Tibial nerve (tissue), 4 donors: ENCODE measurements around the gene OGFOD1. TPM values are rescaled to one million over a fixed set of nuclear protein-coding genes. Genes with fewer than 3 reads are reported as not detected.

Source experiments
- DNase-seq, 2 donors: peaks; one replicate each; pipeline ENCODE4 v3.0.0-alpha.2; 2019; ENCODE audit warnings: low spot score in 2 of 2
- H3K27ac ChIP-seq, 4 donors: fragments of 200-600 bp; sonication (generic) in 3 of 4; one replicate each; pipeline ENCODE4 v1.5.1; 2017 to 2019; ENCODE audit warnings: mild to moderate bottlenecking in 1 of 4
- H3K27me3 ChIP-seq, 2 donors: fragments of 200-600 bp; sonication (generic) in 1 of 2; one replicate each; pipeline versions ENCODE4 v1.5.1 to v1.6.0; 2017 to 2019
- H3K36me3 ChIP-seq, 3 donors: fragments of 200-600 bp; sonication (generic); one replicate each; pipeline ENCODE4 v1.5.1; 2018 to 2019
- H3K4me1 ChIP-seq, 4 donors: fragments of 200-600 bp; sonication (generic) in 3 of 4; one replicate each; pipeline ENCODE4 v1.5.1; 2017 to 2019
- H3K4me3 ChIP-seq, 4 donors: fragments of 200-600 bp; sonication (generic) in 3 of 4; one replicate each; pipeline ENCODE4 v1.5.1; 2017 to 2019; ENCODE audit warnings: mild to moderate bottlenecking in 1 of 4, moderate library complexity in 1 of 4
- H3K9me3 ChIP-seq, 4 donors: fragments of 200-600 bp; sonication (generic) in 3 of 4; one replicate each; pipeline ENCODE4 v1.5.1; 2017 to 2019
- CTCF ChIP-seq, 5 experiments: fragments of 200-600 bp in 3 of 5; fragments of 450-650 bp in 2 of 5; sonication (generic) in 3 of 5; IDR thresholded peaks; one replicate each; pipeline ENCODE4 v1.5.1; 2016 to 2019; ENCODE audit warnings: antibody characterized with exemption in 5 of 5, mild to moderate bottlenecking in 3 of 5, moderate library complexity in 2 of 5
- EP300 ChIP-seq, 2 donors: sonication (generic); formaldehyde crosslinking; IDR thresholded peaks; one replicate each; pipeline ENCODE4 v1.6.1; 2017; ENCODE audit warnings: antibody characterized with exemption in 2 of 2, mild to moderate bottlenecking in 1 of 2
- POLR2A ChIP-seq, 2 donors: fragments of 450-650 bp; IDR thresholded peaks; one replicate each; pipeline ENCODE4 v1.6.1; 2017; ENCODE audit warnings: antibody characterized with exemption in 2 of 2, mild to moderate bottlenecking in 2 of 2, moderate library complexity in 2 of 2
- WGBS, 2 donors: methylation state at CpG; one replicate each; pipeline ENCODE4 v1.1.5; 2018; 5-methylcytosine and 5-hydroxymethylcytosine counted together
- total RNA-seq, 4 donors: library from RNA; depleted of rRNA; stranded (reverse); fragments of >200 nt; gene quantifications; one replicate each; pipeline ENCODE4 v1.1.0, GENCODE V29; 2016

The OGFOD1 gene
- total RNA-seq, 4 donors from 2014 or later = 28.8 to 39.6 (median 35.6) TPM

DNA sequence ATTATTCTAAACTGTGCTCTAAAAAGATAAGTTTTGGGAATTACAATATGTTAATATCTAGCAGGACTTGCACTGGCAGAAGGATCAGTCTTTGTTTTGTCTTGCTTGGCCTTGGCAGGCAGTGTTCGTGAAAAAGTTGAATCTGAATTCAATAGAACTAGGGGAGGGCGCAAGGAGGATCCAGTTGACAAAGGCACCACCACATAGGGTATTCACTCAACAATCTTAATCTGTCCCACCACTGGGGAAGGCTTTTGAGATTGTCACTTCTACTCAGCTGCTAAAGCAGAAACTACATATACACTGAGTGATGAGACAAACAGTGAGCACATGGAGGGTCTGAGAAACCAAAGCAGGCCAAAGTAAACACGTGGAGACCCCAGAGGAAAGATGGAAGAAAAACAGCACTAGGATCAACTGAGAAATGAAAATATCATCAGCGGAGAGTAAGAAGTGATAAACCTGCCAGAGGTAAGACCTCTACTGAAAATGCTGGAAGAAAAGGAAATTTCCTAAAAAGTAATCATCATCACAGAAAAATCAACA, 28.4 kb upstream of the OGFOD1 start:
- Histone ChIP-seq H3K9me3 (no peaks in the 10 kb centered on the region), H3K36me3 (no peaks in the 10 kb centered on the region), H3K27ac (peak overlapping the region in 3 of 4 donors; percentile 92 to 96 (median 96)), H3K27me3 (no peaks in the 10 kb centered on the region), H3K4me1 (peaks cover 0 to 48% (median 34%) of the 10 kb centered on the region in 4 donors), H3K4me3 (peak overlapping the region in 1 of 4 donors; percentile 10)
- no peak for DNase-seq
- 49 to 58% methylated on average over 4 of the region's 4 CpGs for WGBS, 2 donors
- TF ChIP-seq EP300 (IDR thresholded peaks at IDR 0.05) (no peak), POLR2A (IDR thresholded peaks at IDR 0.05) (no peak), CTCF (IDR thresholded peaks at IDR 0.05) (no peak)

DNA sequence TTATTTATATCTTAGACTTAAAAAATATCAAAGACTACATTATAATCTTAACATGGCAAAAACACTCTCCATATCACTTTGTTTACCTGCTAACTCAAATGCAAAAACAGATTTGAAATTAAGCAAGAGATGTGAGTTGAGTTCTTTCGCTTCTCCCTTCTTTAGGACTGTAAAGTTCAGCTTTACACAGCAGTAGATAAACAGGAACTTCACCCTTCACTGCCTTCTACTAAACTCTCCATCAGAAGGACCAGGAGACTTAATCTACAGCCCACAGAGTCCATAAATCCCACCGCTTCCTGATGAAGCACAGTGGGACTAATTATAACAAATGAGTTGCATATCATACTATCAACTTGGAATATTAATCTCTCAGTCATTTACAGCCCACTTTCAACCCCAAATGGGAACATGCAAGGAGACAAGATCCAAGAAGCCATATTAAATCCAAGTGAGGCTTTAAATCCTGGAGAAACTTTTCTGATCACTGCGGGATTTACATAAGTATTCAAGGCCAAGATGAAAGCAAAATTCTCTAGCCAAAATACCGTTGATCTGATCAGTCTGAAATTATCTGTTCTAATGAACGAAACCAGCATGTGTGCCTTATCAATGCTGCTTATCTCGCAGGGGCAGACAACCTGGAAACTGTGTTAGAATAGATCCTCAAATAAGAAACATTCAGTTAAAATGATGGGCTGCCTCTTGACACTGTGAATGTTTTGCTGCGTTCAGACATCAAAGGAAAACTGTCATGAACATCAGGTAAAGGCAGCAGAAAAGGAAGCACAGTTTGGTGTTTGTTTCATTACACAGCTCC, 27.6 kb upstream of the OGFOD1 start:
- no peaks in the 10 kb centered on the region for H3K27me3 ChIP-seq
- no peaks in the 10 kb centered on the region for H3K36me3 ChIP-seq
- H3K4me1 ChIP-seq = peaks cover 0 to 48% (median 34%) of the 10 kb centered on the region in 4 donors
- WGBS, 2 donors = 22 to 30% methylated on average over 7 of the region's 7 CpGs
- no peak for DNase-seq
- TF ChIP-seq POLR2A (IDR thresholded peaks at IDR 0.05) = no peak
- TF ChIP-seq EP300 (IDR thresholded peaks at IDR 0.05) = no peak
- no peak for TF ChIP-seq CTCF (IDR thresholded peaks at IDR 0.05)
- H3K4me3 ChIP-seq = peak overlapping the region; percentile 80 to 98 (median 92)
- H3K27ac ChIP-seq = peak overlapping the region; percentile 90 to 96 (median 94)
- H3K9me3 ChIP-seq = no peaks in the 10 kb centered on the region

- DNase-seq = no peak
- 0 to 2% methylated on average over 16 of the region's 16 CpGs for WGBS, 2 donors
- Histone ChIP-seq H3K36me3 (no peaks in the 10 kb centered on the region), H3K27ac (peak overlapping the region; percentile 90 to 96 (median 94)), H3K27me3 (no peaks in the 10 kb centered on the region), H3K4me3 (peak overlapping the region; percentile 80 to 98 (median 92)), H3K9me3 (no peaks in the 10 kb centered on the region), H3K4me1 (peaks cover 0 to 48% (median 34%) of the 10 kb centered on the region in 4 donors)
- TF ChIP-seq POLR2A (IDR thresholded peaks at IDR 0.05) = no peak
- no peak for TF ChIP-seq EP300 (IDR thresholded peaks at IDR 0.05)
Measured at GRCh38 chr16:56424404-56424764, 27.0 kb upstream of the OGFOD1 start.

GRCh38 chr16:56424791-56425438, 26.4 kb upstream of the OGFOD1 start:
- Histone ChIP-seq H3K9me3 (no peaks in the 10 kb centered on the region), H3K27ac (peak overlapping the region; percentile 90 to 96 (median 94)), H3K36me3 (peaks cover 0 to under 1% (median 0%) of the 10 kb centered on the region in 3 donors), H3K4me3 (peak overlapping the region; percentile 80 to 98 (median 92)), H3K27me3 (no peaks in the 10 kb centered on the region), H3K4me1 (peaks cover 0 to 46% (median 32%) of the 10 kb centered on the region in 4 donors)
- no peak for TF ChIP-seq POLR2A (IDR thresholded peaks at IDR 0.05)
- TF ChIP-seq CTCF (IDR thresholded peaks at IDR 0.05) = no peak
- no peak for TF ChIP-seq EP300 (IDR thresholded peaks at IDR 0.05)
- 0 to 1% methylated on average over 5 to 41 of the region's 79 CpGs for WGBS, 2 donors
- peak in 1 of 2 donors; percentile 17 for DNase-seq

- Histone ChIP-seq H3K27me3 (no peaks in the 10 kb centered on the region), H3K36me3 (peaks cover 0 to 6% (median 0%) of the 10 kb centered on the region in 3 donors), H3K27ac (peak within 1 kb of the TSS; percentile 90 to 96 (median 94)), H3K4me1 (peaks cover 0 to 41% (median 27%) of the 10 kb centered on the region in 4 donors), H3K9me3 (no peaks in the 10 kb centered on the region), H3K4me3 (peak within 1 kb of the TSS; percentile 80 to 98 (median 92))
- WGBS, 2 donors = 0% methylated on average over 1 to 3 of the region's 57 CpGs
- TF ChIP-seq CTCF (IDR thresholded peaks at IDR 0.05) (peak; percentile 32 to 94 (median 77)), EP300 (IDR thresholded peaks at IDR 0.05) (no peak), POLR2A (IDR thresholded peaks at IDR 0.05) (peak in 1 of 2 donors; percentile 46)
- DNase-seq = peak in 1 of 2 donors; percentile 46
Measured at GRCh38 chr16:56425439-56425832, 25.9 kb upstream of the OGFOD1 start, which contains the start of gene AMFR. TSS of gene AMFR (minus strand) at chr16:56425545. CDS start at chr16:56425327, 218 bp downstream.
